Breast epithelium (tissue), 3 donors: ENCODE data around the gene RBM39.
"Not testable (repeated sequence)": the region's sequence is repeated elsewhere in the genome, so short reads cannot be mapped to it uniquely, and the experiment has no call there.

Experiments
- POLR2A ChIP-seq: fragments of 450-650 bp; IDR thresholded peaks from one replicate; pipeline ENCODE4 v1.6.1; 2016; ENCODE audit warnings: antibody characterized with exemption, mild to moderate bottlenecking, moderate library complexity
- TF ChIP-seq, protein P1 (sequence below), 3 donors: fragments of 450-650 bp; IDR thresholded peaks; one replicate each; pipeline ENCODE4 v1.5.1; 2016 to 2017; ENCODE audit warnings: antibody characterized with exemption in 3 of 3, mild to moderate bottlenecking in 3 of 3, moderate library complexity in 3 of 3

DNA sequence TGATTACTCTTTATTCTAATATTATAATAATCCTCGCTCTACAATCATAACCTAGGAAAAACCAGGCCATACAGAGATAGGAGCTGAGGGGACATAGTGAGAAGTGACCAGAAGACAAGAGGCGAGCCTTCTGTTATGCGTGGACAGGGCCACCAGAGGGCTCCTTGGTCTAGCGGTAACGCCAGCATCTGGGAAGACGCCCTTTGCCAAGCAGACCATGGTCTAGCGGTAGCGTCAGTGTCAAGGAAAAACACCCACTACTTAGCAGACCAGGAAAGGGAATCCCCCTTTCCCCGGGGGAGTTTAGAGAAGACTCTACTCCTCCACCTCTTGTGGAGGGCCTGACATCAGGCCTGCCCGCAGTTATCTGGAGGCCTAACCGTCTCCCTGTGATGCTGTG lies 55.2 kb downstream of the RBM39 start:
- TF ChIP-seq, protein P1, sequence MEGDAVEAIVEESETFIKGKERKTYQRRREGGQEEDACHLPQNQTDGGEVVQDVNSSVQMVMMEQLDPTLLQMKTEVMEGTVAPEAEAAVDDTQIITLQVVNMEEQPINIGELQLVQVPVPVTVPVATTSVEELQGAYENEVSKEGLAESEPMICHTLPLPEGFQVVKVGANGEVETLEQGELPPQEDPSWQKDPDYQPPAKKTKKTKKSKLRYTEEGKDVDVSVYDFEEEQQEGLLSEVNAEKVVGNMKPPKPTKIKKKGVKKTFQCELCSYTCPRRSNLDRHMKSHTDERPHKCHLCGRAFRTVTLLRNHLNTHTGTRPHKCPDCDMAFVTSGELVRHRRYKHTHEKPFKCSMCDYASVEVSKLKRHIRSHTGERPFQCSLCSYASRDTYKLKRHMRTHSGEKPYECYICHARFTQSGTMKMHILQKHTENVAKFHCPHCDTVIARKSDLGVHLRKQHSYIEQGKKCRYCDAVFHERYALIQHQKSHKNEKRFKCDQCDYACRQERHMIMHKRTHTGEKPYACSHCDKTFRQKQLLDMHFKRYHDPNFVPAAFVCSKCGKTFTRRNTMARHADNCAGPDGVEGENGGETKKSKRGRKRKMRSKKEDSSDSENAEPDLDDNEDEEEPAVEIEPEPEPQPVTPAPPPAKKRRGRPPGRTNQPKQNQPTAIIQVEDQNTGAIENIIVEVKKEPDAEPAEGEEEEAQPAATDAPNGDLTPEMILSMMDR (IDR thresholded peaks at IDR 0.05), result not testable (repeated sequence)
- not testable (repeated sequence) for TF ChIP-seq POLR2A
